Epidermal melanocyte (primary cell): ENCODE data around the gene ZNF609.
"Not testable (repeated sequence)": the region's sequence is repeated elsewhere in the genome, so short reads cannot be mapped to it uniquely, and the experiment has no call there.

Source experiments
- DNase-seq: peaks from one replicate; pipeline ENCODE4 v3.0.0; 2011; ENCODE audit warnings: low spot score; ENCODE audit not compliant: insufficient read length

ZNF609 gene

DNA sequence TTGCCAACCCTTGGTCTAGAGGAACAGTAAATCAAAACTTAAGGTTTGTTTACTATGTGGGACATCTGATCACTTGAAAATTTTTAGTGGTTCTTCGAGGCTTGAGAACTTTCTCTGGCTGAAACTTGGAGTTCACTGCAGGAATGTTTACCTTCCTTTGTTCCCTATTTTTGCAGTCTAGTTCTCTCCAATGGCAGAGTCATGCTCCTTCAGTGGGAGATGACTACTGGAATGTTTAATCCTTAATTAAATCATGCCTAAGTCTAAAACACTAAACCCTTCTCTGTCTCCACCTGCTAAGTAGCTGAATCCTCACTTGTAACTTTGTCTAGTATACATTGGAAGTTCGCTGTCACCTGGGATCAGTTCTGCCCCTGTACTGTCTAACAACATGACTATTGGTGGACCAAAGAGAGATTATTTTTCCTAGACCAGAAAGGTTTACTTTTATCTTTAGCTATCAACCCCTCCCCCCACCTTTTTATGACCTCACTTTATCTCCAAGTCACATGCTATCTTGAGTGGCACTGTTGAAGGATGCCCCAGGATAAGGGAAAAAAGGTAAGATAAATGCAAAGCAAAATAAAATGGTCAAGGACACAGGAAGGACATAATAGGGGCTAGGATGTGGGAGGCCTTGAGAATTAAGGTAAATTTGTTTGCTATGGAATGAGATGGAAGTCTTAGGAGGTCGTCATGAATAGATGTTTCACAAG is 1.2 kb upstream of the ZNF609 start:
- no peak for DNase-seq

DNA sequence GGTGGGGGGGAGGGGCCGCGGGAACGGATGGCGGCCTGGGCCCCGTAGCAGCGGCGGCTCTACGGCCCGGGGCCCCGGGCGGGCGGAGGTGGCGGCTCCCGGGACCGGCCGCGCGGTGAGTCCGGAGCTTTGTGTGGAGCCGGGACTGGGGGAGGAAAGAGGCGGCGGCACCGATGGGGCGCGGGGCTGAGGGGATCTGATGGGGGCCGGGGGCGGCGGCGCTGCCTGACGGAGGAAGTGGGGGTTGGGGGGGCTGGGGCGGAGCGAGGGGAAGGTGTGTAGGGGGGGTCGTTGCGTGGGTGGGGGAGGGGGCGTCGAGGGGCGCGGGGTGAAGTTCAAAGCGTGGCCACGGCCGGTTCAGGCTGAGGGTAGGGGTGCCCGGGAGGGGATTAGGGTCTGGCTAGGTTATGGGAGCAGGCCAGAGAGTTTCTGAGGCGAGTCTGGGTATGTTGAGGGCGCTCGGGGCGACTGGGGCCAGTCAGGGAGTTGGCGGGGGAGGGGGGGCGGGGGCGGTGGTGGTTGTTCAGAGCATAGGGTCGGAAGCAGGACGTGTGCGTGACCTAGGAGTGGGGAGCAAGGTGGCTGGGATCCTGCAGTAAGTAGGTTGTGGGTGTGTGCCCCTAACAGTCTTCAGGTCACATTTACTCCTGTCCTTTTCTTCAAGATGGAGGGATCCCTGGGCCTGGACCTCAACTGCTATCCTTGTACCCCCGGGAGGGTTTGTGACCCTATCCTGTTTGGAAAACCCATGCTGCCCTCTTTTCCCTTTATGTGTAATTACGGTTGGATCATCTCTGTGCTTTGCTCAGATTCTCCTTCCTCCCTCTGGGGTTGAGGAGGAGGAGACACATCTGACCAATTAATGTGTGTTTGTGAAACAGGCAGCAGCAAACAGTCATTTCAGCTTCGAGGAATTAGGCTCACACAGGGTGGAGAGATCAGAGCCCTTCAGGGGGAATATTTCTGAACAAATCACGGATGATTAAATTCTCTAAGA is 644 bp downstream of the ZNF609 start:
- peak; percentile 87 for DNase-seq

DNA sequence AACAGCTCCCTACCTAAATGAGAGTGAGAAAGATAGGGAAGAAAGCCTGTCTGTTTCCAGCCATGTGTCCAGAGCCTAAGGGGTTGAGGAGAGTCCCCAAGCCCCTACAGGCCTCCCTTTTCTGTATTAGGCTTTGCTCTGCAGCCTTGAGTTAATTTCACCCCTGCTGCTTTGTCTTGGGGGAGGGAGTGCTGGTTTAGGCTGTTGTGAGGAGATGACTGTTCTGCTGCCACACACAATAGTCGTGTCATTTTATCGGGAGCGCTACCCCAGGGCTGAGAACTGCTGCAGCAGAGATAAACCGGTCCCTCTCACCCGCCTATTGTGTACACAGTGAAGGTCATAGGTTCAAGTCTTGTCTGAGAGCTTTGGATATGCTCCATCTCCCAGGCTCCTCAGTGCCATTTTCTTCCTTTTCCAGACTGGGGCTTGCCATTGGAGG is 1.4 kb downstream of the ZNF609 start:
- no peak for DNase-seq

DNA sequence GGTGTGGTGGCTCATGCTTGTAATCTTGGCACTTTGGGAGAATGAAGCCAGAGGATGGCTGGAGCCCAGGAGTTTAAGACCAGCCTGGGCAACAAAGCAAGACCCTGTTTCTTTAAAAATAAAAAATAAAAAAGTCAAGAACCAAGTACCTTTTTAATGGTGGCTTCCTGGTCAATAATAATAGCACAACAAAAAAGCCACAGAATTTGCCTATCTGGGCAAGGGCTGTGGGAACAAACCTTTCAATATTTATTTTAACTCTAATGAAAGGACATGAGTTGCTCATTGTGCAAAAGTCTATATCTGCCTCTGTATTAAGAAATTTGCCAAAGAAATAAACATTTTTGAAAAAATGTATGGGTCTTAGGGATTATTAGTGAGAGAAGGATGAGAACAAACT is 2.1 kb downstream of the ZNF609 start:
- no peak for DNase-seq

DNA sequence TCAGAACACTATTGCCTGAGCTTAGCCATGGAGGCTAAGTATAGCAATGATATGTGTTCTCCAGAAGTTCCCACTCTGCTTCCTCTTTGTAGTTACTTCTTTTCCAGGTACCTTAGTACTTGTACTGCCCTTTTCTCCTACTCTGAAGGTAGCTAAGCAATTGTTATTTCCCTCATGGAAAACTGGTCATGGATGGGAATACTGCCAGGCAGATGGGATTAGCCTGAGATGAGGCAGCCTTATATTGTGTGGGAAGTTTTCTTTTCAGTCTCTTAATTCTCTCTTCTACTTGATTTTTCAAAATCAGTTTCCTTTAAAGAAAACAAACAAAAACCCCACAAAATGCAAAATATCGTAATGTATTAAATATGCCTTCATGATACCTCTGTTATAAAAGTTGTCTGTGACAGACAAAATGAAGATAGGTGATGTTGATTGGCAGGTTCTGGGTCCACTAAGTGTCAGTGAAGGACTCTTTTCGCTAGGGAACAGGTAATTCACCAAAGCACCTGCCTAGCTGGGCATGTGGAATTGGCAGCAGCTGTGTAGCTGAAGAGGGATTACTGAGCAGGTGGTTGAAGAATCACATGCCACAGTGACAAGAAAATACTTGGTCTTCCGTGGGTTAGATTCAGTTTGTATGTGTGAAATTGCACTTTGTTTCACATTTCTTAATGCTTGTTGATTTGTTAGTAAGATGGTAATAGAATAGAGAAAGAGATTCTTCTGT is 4.1 kb downstream of the ZNF609 start:
- DNase-seq, result no peak

DNA sequence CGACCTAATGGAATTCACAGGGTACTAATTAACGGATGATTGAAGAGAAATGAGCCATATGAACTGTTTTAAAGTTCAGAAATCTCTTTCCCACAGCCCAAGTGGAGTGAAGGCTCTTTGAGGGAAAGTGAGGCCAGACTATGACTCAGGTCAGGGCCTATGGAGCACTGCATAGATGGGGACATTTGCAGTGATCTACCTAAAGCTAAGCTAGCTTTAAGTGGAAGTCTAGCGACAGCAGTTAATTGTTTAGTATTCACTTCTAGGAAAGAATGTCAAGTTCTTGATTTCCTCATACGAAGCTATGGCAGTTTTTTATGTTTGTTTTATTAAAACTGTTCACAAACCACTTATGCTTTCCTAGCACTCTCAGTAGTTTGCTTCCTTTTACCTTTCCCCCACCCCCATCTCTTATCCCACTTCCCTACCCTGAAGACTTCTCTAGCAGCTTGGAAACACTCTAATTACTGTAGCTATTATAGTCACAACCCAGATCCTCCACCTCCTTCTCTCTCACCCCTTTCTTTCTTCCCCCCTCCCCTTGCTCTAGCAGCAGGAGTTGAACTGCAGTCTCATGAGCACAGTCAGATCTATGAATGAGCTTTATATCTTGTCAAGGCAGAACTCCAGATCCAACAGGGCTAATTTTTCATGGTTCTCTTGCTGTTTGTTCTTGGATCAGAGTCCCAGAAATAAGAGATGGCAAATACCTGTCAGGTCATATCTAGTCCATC is 6.2 kb downstream of the ZNF609 start:
- DNase-seq, result no peak

DNA sequence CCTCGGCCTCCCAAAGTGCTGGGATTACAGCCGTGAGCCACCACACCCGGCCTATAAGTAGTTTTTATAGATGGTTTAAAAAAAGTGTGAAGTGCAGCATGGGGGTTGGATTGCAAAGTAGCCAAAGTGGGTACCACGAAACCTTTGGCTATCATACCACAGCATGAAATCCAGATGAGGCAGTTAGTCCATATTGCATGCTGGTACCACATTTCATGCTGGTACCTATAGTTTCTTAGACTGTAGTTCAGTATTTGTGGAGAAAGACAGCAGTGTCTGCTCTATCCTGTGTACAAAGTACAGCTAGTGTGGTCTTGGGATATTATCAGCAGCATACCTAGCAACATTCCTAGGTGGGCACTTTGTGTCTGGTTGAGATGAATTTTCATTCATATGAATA is 11.8 kb downstream of the ZNF609 start:
- no peak for DNase-seq

DNA sequence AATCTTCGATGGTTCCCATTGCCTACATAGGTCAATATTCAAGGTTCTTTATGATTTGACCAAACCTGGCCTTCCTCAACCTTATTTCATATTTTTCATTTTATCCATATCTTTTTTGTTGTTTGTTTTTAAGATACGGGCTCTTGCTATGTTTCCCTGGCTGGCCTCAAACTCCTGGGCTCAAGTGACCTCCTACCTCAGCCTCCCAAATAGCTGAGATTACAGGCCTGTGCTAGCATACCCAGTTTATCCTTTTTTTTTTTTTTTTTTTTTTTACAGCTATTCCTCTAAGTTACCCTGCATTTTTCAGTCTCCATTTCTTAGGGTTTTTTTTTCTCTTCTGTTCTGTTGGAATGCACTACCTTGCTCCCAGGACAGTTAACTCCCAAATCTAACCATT is 14.5 kb downstream of the ZNF609 start:
- DNase-seq, result no peak

DNA sequence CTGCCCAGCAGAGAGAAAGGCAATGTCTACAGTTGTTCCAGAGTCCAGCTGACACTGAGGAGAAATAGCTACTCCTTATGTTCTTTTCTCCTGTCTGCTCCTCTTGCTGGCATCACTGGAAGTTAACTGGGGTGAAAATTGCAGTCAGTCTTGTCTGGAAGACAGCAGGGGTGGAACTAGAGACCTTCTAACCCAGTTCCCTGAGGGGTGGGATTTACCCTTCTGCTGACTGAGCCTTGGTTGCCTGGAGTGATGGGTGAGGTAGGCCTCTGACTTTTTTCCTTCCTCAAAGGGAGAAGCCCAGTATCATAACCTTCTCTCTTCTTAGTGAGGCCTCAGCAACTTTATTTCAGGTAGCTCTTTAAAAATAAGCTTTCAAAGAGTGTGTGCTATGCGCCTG is 16.2 kb downstream of the ZNF609 start:
- no peak for DNase-seq

DNA sequence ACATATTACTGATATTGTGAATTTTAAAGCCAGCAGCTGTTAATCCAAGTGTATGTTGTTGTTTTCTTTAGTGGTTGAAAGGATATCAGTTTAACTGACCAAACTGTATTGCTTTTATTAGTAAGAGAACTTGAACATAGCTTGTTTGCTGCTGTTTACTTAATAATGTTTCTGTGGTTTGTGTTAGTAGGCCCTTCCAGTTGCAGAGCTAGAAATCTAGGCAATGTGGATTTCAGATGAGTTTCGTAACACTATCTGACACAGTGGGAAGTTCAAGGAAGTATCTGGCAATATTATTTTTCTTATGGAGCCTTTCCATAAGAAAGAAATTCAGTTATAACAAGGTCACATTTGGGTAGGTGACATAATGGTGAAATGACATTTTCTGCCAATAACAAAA is 18.5 kb downstream of the ZNF609 start:
- DNase-seq, result no peak

DNA sequence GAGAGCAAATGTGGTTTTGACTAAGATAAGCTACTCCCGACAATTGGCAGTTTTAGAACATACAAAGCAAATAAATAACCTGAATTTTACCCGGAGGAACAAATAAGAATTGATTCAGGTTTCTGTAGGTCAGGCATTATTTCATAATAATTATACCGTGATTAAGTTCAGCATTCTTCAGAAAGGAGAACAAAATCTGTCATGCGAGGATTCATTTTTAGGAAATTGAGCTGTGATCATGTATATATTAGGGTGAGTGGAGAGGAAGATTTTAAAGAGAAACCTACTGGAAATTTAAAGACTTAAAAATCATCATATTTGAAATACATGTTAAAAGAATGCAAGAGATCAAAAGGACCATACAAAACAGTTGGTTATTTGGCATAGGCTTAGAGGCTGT is 20.5 kb downstream of the ZNF609 start:
- no peak for DNase-seq

DNA sequence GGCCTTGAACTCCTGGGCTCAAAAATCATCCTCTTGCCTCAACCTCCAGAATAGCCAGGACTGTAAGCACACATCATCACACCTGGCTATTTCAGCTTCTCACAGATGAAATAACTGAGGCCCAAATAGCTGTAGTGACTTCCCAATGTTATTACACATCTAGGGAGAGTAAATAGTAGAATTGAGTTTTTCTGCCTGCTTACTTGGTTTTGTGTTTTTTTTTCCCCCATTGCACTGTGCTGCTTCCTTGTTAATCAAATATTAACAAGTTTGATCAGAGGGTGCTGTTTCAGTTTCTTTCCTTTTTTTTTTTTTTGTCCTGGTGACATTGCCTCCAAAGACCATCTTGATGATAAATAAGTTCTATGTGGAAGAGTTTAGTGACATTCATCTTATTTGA is 23.4 kb downstream of the ZNF609 start:
- DNase-seq, result no peak

DNA sequence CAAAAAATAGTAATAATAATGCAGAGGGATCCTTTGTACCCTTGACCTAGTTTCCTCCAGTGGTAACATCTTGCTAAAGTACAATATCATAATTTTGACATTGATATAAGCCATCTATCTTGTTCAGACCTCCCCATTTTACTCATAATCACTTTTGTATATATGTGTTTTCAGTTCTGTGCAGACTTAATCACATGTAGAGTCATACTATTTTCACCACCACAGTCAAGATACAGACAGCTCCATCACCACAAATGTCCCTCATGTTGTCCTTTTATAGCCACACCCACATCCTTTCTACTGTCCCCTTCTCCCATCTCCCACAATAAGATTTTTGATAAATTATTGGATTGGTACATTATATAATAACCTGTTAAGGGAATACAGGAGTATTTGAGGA is 25.4 kb downstream of the ZNF609 start:
- no peak for DNase-seq

DNA sequence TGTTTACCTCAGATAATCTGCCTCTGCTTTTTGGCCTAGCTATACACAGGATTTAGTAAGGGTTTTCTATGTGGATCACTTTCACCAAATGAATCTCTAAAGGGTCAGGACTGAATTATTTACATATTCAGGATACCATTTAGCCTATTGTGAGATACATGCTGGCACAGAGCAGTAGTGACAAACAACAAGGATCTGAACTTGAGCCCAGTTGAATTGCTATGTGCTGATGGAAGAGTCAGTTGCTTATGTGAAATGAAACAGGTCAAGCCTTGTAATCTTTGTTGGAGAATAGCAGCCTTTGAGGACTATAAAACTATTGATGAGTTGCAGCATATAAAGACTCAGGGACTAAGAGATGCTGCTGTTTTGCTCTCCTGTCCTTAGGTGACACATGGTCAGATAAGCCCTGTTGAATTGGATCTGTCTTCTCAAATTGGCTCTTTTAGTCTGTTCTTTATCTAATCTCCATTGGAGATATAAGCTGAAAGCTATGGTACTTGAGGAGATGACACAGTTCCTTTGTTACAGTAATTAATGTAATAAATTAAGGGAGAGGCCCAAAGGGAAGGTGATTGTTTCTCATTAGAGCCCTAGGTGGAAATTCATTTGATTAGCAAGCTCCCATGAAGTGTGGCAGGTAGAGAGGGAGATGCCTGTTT is 30.4 kb downstream of the ZNF609 start:
- DNase-seq, result no peak

DNA sequence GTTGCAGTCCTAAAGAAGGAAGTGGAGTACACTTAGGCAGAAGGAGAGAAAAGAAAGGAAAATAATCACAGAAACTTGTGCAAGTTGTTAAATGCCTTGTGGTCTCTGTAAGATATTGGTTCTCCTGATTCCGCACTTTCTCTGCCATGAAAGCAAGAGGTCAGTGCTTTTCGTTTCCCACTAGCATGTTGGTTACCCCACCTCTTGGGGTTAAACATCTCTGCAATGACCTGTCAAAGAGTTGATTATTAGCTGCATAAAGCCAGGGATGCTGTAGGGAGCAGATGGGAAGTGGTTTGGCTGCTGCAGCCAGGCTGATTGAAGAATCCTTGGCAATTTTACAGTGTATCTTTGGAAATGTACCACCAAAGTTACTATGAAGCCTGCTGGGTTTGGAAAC is 33.3 kb downstream of the ZNF609 start:
- no peak for DNase-seq

DNA sequence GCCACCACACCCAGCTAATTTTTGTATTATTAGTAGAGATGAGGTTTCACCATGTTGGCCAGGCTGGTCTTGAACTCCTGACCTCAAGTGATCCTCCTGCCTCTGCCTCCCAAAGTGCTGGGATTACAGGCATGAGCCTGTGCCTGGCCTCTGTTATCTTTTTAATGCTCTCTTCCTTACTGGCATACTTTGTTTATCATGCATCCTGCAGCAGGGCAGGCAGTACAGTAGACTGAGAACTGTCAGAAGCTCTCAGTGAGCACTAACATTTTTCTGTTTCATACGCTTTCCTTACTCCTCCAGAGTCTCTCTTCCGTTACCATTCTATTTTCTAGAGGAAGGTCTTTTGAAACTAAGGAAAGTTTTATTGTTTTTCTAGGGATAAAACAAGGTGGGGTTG is 35.6 kb downstream of the ZNF609 start:
- DNase-seq, result not testable (repeated sequence)

DNA sequence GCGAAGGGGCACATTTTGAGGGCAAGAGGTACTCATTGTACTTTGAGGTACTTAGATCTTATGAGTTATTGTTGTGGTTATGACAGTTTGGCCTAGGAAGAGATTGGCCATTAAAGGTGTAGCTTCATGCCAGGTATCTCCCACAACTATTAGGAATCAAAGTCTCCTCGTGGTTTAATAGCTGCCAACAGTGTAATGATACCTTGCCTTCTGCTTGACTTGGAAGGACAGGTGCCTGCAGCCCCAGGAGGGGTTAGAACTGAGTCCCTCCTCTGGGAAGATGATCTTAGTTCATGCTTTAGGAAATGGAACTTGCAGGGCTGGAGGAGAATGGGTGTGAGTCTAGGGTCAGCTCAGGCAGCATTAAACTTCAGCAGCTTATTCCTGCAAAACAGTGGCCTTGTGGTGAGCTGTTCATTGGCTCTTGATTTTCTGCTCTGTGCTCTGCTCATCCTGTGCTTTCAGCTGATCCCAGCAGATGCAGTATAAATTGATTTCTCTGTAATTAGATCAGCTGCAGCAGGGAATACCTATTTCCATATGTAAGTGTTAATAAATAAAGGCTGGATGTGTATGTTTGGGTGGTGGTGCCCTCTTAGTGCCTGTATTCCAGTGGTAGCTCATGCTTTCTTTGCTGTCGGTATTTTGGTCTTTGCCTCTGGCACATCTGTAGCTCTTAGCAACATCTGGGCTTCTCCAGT is 40.5 kb downstream of the ZNF609 start:
- DNase-seq, result no peak

DNA sequence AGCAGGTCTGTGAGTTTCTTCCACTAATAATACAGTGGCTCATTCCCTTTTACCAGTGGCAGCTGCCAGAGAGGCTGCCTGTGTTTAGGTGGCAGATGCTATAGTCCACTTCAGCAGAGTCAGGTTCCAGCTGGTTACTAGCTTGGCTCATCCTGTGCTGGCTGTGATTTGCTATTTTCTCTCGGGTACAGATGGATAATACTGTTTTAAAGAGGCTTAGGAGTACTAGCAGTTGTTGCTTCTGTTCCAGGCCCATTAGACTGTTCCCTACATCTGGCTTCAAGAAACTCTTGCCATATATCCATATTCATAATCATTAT is 41.0 kb downstream of the ZNF609 start:
- DNase-seq, result no peak

DNA sequence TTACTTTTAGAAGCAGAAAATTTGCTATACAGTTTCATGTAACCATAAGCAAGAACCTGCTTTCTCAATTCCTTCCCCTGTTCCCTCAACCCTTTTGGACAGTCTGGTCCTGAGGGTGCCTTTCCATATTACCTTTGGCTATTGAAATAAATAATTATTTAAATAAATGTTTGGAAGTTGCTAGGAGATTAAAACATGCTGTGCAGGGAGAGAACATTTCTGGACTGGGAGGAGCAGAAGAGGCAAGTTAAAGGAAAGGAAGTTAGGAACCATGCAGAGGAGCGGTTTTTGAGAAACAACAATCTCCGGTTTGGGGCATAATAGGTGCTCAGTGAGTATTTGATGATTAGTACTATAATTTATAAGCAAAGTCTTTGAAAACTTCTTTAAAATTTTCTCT is 41.8 kb downstream of the ZNF609 start:
- DNase-seq, result no peak

DNA sequence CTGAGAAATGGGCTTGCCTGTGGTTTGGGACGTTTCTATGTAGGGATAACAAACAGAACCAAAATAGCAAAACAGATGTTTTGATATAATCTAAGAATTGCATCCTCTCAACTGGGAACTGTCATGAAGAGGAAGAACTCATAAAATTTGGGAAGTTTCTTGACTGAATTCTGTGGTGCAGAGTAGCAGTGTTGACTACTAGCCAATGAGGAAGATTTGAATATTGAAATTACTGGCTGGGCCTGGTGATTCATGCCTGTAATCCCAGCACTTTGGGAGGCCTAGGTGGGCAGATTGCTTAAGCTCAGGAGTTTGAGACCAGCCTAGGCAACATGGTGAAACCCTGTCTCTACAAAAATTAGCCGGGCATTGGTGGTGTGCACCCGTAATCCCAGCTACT is 42.2 kb downstream of the ZNF609 start:
- DNase-seq, result no peak
